ENCODE results near the gene CHST12.

DNA sequence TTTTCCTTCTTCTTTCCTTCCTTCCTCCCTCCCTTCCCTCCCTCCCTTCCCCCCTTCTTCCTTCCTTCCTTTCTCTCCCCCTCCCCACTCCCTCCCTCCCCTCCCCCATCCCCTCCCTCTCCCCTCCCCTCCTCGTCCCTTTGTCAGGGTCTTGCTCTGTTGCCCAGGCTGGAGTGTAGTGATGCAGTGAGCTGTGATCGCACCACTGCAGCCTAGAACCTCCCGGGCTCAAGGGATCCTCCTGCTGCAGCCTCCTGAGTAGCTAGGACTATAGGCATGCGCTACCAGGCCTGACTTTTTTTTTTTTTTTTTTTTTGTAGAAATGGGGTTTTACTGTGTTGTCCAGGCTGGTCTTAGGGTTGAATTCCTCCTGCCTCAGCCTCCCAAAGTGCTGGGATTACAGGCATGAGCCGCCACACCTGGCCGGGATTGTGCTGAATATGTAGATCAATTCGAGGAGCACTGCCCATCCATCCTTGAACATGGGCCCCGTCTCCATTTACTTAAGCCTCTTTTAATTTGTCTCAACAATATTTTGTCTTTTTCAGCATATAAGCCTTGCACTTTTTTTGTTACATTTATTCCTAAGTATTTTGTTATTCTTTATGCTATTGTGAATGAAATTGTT, 49.3 kb downstream of the CHST12 start:
- TF ChIP-seq POLR2A (IDR thresholded peaks at IDR 0.05; ENCODE audit: low read depth, low read length) (no peak), TAF1 (IDR thresholded peaks at IDR 0.05; ENCODE audit: low read depth, low read length) (no peak), POLR2AphosphoS5 (IDR thresholded peaks at IDR 0.05; ENCODE audit: low read depth, low read length) (no peak), PAX5 (IDR thresholded peaks at IDR 0.05; ENCODE audit: insufficient read depth, low read length, severe bottlenecking) (no peak)
